ENCODE data around the gene PSEN1. TPM values are rescaled to one million over a fixed set of nuclear protein-coding genes. Genes with fewer than 3 reads are reported as not detected.
A peak's percentile ranks its signal among the peaks of the same experiment; 100 is the strongest.

Gene PSEN1
- total and polyA plus RNA-seq, 2 experiments from 2014 or later, result 14.6 to 35.7 TPM

GRCh38 chr14:73133795-73134194 is 2.5 kb upstream of the PSEN1 start (continued):
- TF ChIP-seq CTCF (conservative IDR thresholded peaks at IDR 0.05; ENCODE audit: low read depth in 2 of 2) (no peak), EZH2 (IDR thresholded peaks at IDR 0.05; ENCODE audit: low read depth, unreplicated experiment) (no peak), STAT1 (IDR thresholded peaks at IDR 0.05; ENCODE audit: unreplicated experiment) (no peak), CREB1 (CRISPR knock-in tag; IDR thresholded peaks at IDR 0.05; ENCODE audit: low read depth) (no peak)

GRCh38 chr14:73136085-73136386 is 271 bp upstream of the PSEN1 start:
- H3K27ac ChIP-seq (ENCODE audit: low read depth), result peak overlapping the region; percentile 77
- no peak for DNase-seq (ENCODE audit: low spot score)
- no peak for ATAC-seq
- H3K36me3 ChIP-seq (ENCODE audit: insufficient read depth), result no peaks in the 10 kb centered on the region
- H3K4me1 ChIP-seq (ENCODE audit: insufficient read depth), result peaks cover 15% of the 10 kb centered on the region
- Mint-ChIP-seq H3K36me3 (ENCODE audit: low read depth) (peaks cover 11% of the 10 kb centered on the region; the same call in 2 of the 3 replicates), H3K27ac (peak overlapping the region; percentile 98; the same call in 1 of the 2 replicates), H3K27me3 (ENCODE audit: insufficient read depth, low read depth, poor library complexity) (peaks cover 20% of the 10 kb centered on the region), H3K9me3 (peaks cover 13% of the 10 kb centered on the region; the same call in 2 of the 3 replicates), H3K4me3 (peak overlapping the region; percentile 88), H3K4me1 (peaks cover 7% of the 10 kb centered on the region)
- H4K20me1 ChIP-seq (replicated peaks; ENCODE audit: insufficient read depth), result peaks cover 12% of the 10 kb centered on the region
- peak overlapping the region; percentile 93 for H2AFZ ChIP-seq
- peak overlapping the region; percentile 87 for H3K4me3 ChIP-seq
- H3K4me2 ChIP-seq, result peak overlapping the region; percentile 100
- peaks cover 44% of the 10 kb centered on the region for H3K79me2 ChIP-seq (replicated peaks; ENCODE audit: insufficient read depth)
- peaks cover 15% of the 10 kb centered on the region for H3F3A ChIP-seq (replicated peaks; ENCODE audit: low read depth)
- no peaks in the 10 kb centered on the region for H3K27me3 ChIP-seq (ENCODE audit: insufficient read depth)
- no peaks in the 10 kb centered on the region for H3K9me2 ChIP-seq (ENCODE audit: insufficient read depth)
- TF ChIP-seq EZH2 (IDR thresholded peaks at IDR 0.05; ENCODE audit: low read depth, unreplicated experiment), result no peak
- TF ChIP-seq REST (IDR thresholded peaks at IDR 0.05; ENCODE audit: unreplicated experiment), result no peak
- no peak for TF ChIP-seq EZH2phosphoT487 (IDR thresholded peaks at IDR 0.05; ENCODE audit: unreplicated experiment)
- no peak for TF ChIP-seq ZNF331 (CRISPR knock-in tag; IDR thresholded peaks at IDR 0.05; ENCODE audit: low read depth)
- no peak for TF ChIP-seq CREB1 (CRISPR knock-in tag; IDR thresholded peaks at IDR 0.05; ENCODE audit: low read depth)
- TF ChIP-seq CTCF (conservative IDR thresholded peaks at IDR 0.05; ENCODE audit: low read depth in 2 of 2), result no peak
- no peak for TF ChIP-seq ZNF462 (CRISPR knock-in tag; IDR thresholded peaks at IDR 0.05)
- TF ChIP-seq JUNB (IDR thresholded peaks at IDR 0.05; ENCODE audit: unreplicated experiment), result no peak
- no peak for TF ChIP-seq STAT1 (IDR thresholded peaks at IDR 0.05; ENCODE audit: unreplicated experiment)
